ENCODE data around the gene ICAM2. TPM values are rescaled to one million over a fixed set of nuclear protein-coding genes. Genes with fewer than 3 reads are reported as not detected.
A peak's percentile ranks its signal among the peaks of the same experiment; 100 is the strongest.

ICAM2 gene
- total and polyA plus RNA-seq, 2 donors (not counting 3 experiments of a cell fraction or from before 2014, with no cell fraction given), result 586 to 2,377 TPM

- Histone ChIP-seq H3K9ac (replicated peaks; ENCODE audit: extremely low read depth, insufficient read depth, low read length) (no peak overlapping the region), H3K4me1 (ENCODE audit: control insufficient read depth, extremely low read depth, insufficient read depth, low read length) (peaks cover 68% of the 10 kb centered on the region), H3K79me2 (ENCODE audit: control insufficient read depth, insufficient read depth, low read length) (peaks cover 49% of the 10 kb centered on the region), H3K27ac (ENCODE audit: insufficient read depth, low read depth, low read length) (no peak overlapping the region), H3K9me3 (replicated peaks; ENCODE audit: control insufficient read depth, insufficient read depth, low read length) (no peaks in the 10 kb centered on the region), H3K4me2 (ENCODE audit: insufficient read depth, low read length) (peak overlapping the region; percentile 91), H4K20me1 (replicated peaks; ENCODE audit: control insufficient read depth, extremely low read depth, insufficient read depth, low read length) (no peaks in the 10 kb centered on the region), H3K36me3 (ENCODE audit: control insufficient read depth in 2 of 2, extremely low read depth in 1 of 2, insufficient read depth in 2 of 2, low read length in 2 of 2) (peaks cover 26 to 29% of the 10 kb centered on the region in 2 experiments), H2AFZ (ENCODE audit: low read depth, low read length) (no peak overlapping the region), H3K4me3 (replicated peaks in 1 of 3; ENCODE audit: insufficient read depth in 1 of 3, low read depth in 1 of 3, low read length in 3 of 3) (no peak overlapping the region), H3K27me3 (ENCODE audit: control insufficient read depth in 2 of 2, insufficient read depth in 2 of 2, low read length in 2 of 2) (no peaks in the 10 kb centered on the region), H3K9me1 (replicated peaks; ENCODE audit: control insufficient read depth, extremely low read depth, insufficient read depth, low read length) (no peaks in the 10 kb centered on the region)
- BruUV-seq (replicated peaks), result no TSS peak
- DNase-seq (ENCODE audit: low read depth, low spot score) (no peak), FAIRE-seq (peak; percentile 21)
- TF ChIP-seq FOS (IDR thresholded peaks at IDR 0.05; ENCODE audit: borderline replicate concordance, insufficient read depth, low read length), result no peak
- no peak for TF ChIP-seq JUN (IDR thresholded peaks at IDR 0.05; ENCODE audit: borderline replicate concordance, insufficient read depth, insufficient read length, low read depth)
- TF ChIP-seq GATA2 (IDR thresholded peaks at IDR 0.05; ENCODE audit: insufficient read depth, insufficient read length, low read depth, low read length), result no peak
- TF ChIP-seq MAX (IDR thresholded peaks at IDR 0.05; ENCODE audit: insufficient read depth, insufficient read length), result no peak
- TF ChIP-seq POLR2AphosphoS5 (IDR thresholded peaks at IDR 0.05; ENCODE audit: insufficient read depth, low read depth, low read length), result no peak
- TF ChIP-seq CTCF (IDR thresholded peaks at IDR 0.05; ENCODE audit: extremely low read depth in 1 of 2, insufficient read depth in 1 of 2, low read depth in 1 of 2, low read length in 2 of 2), result no peak
- no peak for TF ChIP-seq POLR2A (IDR thresholded peaks at IDR 0.05; ENCODE audit: low read depth, low read length)
- intact Hi-C loops (cut with micrococcal nuclease), result no loop called here
- dilution Hi-C loops (cut with MboI; ENCODE audit: extremely low pct_ligation_motif_present, low sequenced_read_pairs), result no loop called here
- ChIA-PET CTCF (interaction anchor here (1.0 to 6.8 kb wide), 3 partner anchors 13 to 84 kb away, joined by 3 to 140 read pairs (median 14); partner anchors contain the start of gene ICAM2), POLR2A (interaction anchor here (0.7 kb wide), 1 partner anchor 16 kb away, joined by 3 read pairs; no protein-coding TSS in a partner anchor)
Measured at GRCh38 chr17:64003526-64004121, 16.8 kb downstream of the ICAM2 start.
